ENCODE results near the gene SARDH.

DNA sequence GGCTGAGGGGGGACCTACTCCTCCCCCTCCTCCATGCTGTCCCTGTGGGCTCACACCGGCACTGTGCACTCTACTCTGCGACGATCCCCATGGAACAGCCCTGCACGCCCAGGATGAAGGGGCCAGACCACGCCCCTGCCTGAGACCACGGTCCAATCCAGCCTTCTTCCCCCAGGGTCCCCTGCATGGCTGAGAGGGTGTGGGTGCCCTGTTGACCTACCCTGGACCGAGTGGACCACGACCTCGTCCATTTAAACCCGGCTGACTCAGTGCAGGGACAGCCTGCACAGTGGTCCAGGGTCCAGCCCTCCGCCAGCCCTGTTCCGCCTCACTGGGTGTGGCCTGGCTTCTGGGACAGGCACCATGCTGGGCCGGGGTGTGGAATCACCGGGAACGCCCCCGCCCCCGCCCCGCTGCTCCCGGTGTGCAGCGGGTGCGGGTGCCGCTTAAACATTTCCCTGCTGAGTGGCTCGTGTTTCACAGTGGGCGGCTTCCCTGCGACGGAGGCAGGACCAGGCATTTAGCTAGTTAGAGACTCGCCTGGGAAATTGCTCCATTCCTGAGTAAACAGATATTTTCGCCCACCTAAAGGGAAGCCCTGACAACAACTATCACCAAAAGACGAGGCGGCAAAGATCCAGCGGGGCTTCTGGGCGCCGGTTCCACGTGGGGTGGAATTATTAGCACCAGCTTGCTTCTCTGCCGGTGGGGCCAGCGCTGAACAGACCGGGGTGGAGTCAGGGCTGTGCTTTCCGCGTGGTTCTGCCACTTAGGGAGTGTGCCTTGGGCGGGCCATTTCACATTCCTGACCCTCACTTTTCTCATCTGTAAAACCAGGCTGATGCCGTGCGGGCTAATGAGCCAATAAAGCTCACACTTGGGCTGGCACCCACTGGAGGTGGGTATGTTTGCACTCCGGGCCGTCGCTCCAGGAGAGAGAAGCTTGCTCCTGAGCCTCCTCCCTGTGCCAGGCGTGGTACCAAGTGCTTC is 79.4 kb downstream of the SARDH start:
- TF ChIP-seq, protein P1, sequence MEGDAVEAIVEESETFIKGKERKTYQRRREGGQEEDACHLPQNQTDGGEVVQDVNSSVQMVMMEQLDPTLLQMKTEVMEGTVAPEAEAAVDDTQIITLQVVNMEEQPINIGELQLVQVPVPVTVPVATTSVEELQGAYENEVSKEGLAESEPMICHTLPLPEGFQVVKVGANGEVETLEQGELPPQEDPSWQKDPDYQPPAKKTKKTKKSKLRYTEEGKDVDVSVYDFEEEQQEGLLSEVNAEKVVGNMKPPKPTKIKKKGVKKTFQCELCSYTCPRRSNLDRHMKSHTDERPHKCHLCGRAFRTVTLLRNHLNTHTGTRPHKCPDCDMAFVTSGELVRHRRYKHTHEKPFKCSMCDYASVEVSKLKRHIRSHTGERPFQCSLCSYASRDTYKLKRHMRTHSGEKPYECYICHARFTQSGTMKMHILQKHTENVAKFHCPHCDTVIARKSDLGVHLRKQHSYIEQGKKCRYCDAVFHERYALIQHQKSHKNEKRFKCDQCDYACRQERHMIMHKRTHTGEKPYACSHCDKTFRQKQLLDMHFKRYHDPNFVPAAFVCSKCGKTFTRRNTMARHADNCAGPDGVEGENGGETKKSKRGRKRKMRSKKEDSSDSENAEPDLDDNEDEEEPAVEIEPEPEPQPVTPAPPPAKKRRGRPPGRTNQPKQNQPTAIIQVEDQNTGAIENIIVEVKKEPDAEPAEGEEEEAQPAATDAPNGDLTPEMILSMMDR (IDR thresholded peaks at IDR 0.05), result no peak
- no peak for TF ChIP-seq POLR2A (IDR thresholded peaks at IDR 0.05; ENCODE audit: low read depth)

Data from esophagus muscularis mucosa (tissue), 3 donors.